ENCODE data around the gene FPR2. TPM values are rescaled to one million over a fixed set of nuclear protein-coding genes. Genes with fewer than 3 reads are reported as not detected.

FPR2 gene
- total and polyA plus RNA-seq, 10 of the 15 experiments (the other 5 are each of a cell fraction or from before 2014, with no cell fraction given): not detected

DNA sequence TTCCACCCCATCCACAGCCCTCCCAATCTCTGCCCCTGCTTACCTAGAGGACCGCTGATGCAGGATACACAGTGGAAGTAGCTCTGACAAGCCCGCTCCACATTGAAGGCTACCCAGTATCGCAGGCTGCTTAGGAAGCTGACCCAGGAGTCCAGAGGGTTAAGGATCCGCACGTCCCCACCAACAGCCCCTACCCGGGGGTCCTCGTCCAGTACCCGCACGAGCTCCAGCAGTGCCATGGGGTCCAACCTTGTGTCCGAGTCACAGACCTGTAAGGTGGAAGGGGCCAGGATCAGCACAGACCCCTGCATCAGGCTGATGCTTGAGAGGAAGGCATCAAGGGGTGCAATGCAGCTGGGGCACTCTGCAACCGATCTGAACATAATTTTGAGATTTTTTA lies 44.1 kb upstream of the FPR2 start:
- DNase-seq (ENCODE audit: low read depth, low spot score) (no peak), FAIRE-seq (no peak), ATAC-seq (no peak)
- ChIA-PET SMC1A (ENCODE audit: uncharacterized antibody, unreplicated experiment) (interaction anchor here (0.5 to 0.8 kb wide), 2 partner anchors 325 to 821 kb away, joined by 3 read pairs; no protein-coding TSS in a partner anchor), CTCF (no interaction called here), RAD21 (ENCODE audit: unreplicated experiment) (no interaction called here), POLR2A (no interaction called here)
- H4K20me1 ChIP-seq (ENCODE audit: control insufficient read depth, insufficient read depth): no peaks in the 10 kb centered on the region
- no peak overlapping the region for H3K9ac ChIP-seq (ENCODE audit: control insufficient read depth, insufficient read depth, low read length)
- H3K79me2 ChIP-seq (ENCODE audit: control insufficient read depth, insufficient read depth, low read length): no peaks in the 10 kb centered on the region
- BruUV-seq (replicated peaks): no TSS peak
- intact Hi-C loops (cut with micrococcal nuclease; ENCODE audit: unreplicated experiment): no loop called here
- H3K4me2 ChIP-seq (ENCODE audit: control insufficient read depth, insufficient read depth): no peak overlapping the region
- in situ Hi-C loops (cut with MboI): no loop called here
- H3K4me3 ChIP-seq: no peak overlapping the region
- no peak overlapping the region for H2AFZ ChIP-seq (ENCODE audit: control insufficient read depth, low read depth, low read length)
- WGBS (ENCODE audit: insufficient coverage, insufficient replicate concordance, low lambda C conversion rate, missing lambda C conversion rate): 45% methylated on average over 11 of the region's 11 CpGs
- no peak overlapping the region for H3K27ac ChIP-seq (ENCODE audit: control insufficient read depth, insufficient read depth)
- H3K36me3 ChIP-seq (ENCODE audit: control insufficient read depth in 2 of 2, insufficient read depth in 2 of 2, low read length in 1 of 2): no peaks in the 10 kb centered on the region
- H3K27me3 ChIP-seq (replicated peaks in 1 of 2; ENCODE audit: control insufficient read depth in 2 of 2, insufficient read depth in 2 of 2, low read length in 1 of 2): no peaks in the 10 kb centered on the region
- no peaks in the 10 kb centered on the region for H3K4me1 ChIP-seq (ENCODE audit: control insufficient read depth, insufficient read depth, low read length)
- no peaks in the 10 kb centered on the region; the same call in 2 of the 3 replicates for H3K9me3 ChIP-seq (replicated peaks; ENCODE audit: control insufficient read depth, insufficient read depth, low read length)
- TF ChIP-seq, protein P1, sequence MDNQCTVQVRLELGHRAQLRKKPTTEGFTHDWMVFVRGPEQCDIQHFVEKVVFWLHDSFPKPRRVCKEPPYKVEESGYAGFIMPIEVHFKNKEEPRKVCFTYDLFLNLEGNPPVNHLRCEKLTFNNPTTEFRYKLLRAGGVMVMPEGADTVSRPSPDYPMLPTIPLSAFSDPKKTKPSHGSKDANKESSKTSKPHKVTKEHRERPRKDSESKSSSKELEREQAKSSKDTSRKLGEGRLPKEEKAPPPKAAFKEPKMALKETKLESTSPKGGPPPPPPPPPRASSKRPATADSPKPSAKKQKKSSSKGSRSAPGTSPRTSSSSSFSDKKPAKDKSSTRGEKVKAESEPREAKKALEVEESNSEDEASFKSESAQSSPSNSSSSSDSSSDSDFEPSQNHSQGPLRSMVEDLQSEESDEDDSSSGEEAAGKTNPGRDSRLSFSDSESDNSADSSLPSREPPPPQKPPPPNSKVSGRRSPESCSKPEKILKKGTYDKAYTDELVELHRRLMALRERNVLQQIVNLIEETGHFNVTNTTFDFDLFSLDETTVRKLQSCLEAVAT (IDR thresholded peaks at IDR 0.05): no peak
- TF ChIP-seq ZZZ3 (IDR thresholded peaks at IDR 0.05; ENCODE audit: control insufficient read depth, insufficient read length, low read depth) (no peak), SPI1 (IDR thresholded peaks at IDR 0.05; ENCODE audit: borderline replicate concordance, insufficient read depth, low read depth, low read length) (no peak), SUPT20H (IDR thresholded peaks at IDR 0.05; ENCODE audit: borderline replicate concordance, control insufficient read depth, low read depth, low read length) (no peak), DPF2 (IDR thresholded peaks at IDR 0.05) (no peak), NFXL1 (IDR thresholded peaks at IDR 0.05; ENCODE audit: borderline replicate concordance) (no peak), RUNX3 (IDR thresholded peaks at IDR 0.05; ENCODE audit: low read length) (no peak), EZH2 (IDR thresholded peaks at IDR 0.05; ENCODE audit: borderline replicate concordance, control insufficient read depth, low read depth, low read length) (no peak), NR2C1 (IDR thresholded peaks at IDR 0.05) (no peak), WRNIP1 (IDR thresholded peaks at IDR 0.05; ENCODE audit: borderline replicate concordance, low read depth, low read length) (no peak), EGR1 (IDR thresholded peaks at IDR 0.05; ENCODE audit: borderline replicate concordance in 1 of 2, low read depth in 2 of 2, low read length in 2 of 2) (no peak), CBX5 (IDR thresholded peaks at IDR 0.05; ENCODE audit: low read depth) (no peak), CHD1 (IDR thresholded peaks at IDR 0.05; ENCODE audit: low read depth, low read length) (no peak), ESRRA (IDR thresholded peaks at IDR 0.05; ENCODE audit: low read length) (no peak)
- TF ChIP-seq, protein P2, sequence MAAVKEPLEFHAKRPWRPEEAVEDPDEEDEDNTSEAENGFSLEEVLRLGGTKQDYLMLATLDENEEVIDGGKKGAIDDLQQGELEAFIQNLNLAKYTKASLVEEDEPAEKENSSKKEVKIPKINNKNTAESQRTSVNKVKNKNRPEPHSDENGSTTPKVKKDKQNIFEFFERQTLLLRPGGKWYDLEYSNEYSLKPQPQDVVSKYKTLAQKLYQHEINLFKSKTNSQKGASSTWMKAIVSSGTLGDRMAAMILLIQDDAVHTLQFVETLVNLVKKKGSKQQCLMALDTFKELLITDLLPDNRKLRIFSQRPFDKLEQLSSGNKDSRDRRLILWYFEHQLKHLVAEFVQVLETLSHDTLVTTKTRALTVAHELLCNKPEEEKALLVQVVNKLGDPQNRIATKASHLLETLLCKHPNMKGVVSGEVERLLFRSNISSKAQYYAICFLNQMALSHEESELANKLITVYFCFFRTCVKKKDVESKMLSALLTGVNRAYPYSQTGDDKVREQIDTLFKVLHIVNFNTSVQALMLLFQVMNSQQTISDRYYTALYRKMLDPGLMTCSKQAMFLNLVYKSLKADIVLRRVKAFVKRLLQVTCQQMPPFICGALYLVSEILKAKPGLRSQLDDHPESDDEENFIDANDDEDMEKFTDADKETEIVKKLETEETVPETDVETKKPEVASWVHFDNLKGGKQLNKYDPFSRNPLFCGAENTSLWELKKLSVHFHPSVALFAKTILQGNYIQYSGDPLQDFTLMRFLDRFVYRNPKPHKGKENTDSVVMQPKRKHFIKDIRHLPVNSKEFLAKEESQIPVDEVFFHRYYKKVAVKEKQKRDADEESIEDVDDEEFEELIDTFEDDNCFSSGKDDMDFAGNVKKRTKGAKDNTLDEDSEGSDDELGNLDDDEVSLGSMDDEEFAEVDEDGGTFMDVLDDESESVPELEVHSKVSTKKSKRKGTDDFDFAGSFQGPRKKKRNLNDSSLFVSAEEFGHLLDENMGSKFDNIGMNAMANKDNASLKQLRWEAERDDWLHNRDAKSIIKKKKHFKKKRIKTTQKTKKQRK (IDR thresholded peaks at IDR 0.05; ENCODE audit: low read depth, low read length): no peak
- TF ChIP-seq, protein P3, sequence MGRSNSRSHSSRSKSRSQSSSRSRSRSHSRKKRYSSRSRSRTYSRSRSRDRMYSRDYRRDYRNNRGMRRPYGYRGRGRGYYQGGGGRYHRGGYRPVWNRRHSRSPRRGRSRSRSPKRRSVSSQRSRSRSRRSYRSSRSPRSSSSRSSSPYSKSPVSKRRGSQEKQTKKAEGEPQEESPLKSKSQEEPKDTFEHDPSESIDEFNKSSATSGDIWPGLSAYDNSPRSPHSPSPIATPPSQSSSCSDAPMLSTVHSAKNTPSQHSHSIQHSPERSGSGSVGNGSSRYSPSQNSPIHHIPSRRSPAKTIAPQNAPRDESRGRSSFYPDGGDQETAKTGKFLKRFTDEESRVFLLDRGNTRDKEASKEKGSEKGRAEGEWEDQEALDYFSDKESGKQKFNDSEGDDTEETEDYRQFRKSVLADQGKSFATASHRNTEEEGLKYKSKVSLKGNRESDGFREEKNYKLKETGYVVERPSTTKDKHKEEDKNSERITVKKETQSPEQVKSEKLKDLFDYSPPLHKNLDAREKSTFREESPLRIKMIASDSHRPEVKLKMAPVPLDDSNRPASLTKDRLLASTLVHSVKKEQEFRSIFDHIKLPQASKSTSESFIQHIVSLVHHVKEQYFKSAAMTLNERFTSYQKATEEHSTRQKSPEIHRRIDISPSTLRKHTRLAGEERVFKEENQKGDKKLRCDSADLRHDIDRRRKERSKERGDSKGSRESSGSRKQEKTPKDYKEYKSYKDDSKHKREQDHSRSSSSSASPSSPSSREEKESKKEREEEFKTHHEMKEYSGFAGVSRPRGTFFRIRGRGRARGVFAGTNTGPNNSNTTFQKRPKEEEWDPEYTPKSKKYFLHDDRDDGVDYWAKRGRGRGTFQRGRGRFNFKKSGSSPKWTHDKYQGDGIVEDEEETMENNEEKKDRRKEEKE (IDR thresholded peaks at IDR 0.05): no peak

Data from GM12878 (cell line).